Measurements from ENCODE around the gene NTM. TPM values are rescaled to one million over a fixed set of nuclear protein-coding genes. Genes with fewer than 3 reads are reported as not detected.

NTM gene
- total and polyA plus RNA-seq, 2 of the 8 experiments (the other 6 are each of a cell fraction or from before 2014, with no cell fraction given), result 13.4 to 20.0 TPM

GRCh38 chr11:131924001-131924400 is 553.6 kb downstream of the NTM start:
- Histone ChIP-seq H2BK5ac (ENCODE audit: low read depth, low read length) (no peak overlapping the region), H4K20me1 (replicated peaks in 1 of 2; ENCODE audit: control insufficient read depth in 1 of 2, insufficient read depth in 2 of 2, low read length in 2 of 2) (no peaks in the 10 kb centered on the region), H2BK20ac (ENCODE audit: low read length) (no peak overlapping the region), H3K4me1 (replicated peaks in 1 of 4; ENCODE audit: control insufficient read depth in 3 of 4, insufficient read depth in 4 of 4, low read length in 3 of 4) (peaks cover 0 to 9% (median 4%) of the 10 kb centered on the region in 4 experiments; a peak in 3 of 7 replicates), H2BK12ac (ENCODE audit: low read depth, low read length) (peak overlapping the region; percentile 60; the same call in 1 of the 2 replicates), H3K27me3 (replicated peaks in 1 of 4; ENCODE audit: control insufficient read depth in 3 of 4, extremely low read depth in 1 of 4, insufficient read depth in 3 of 4, low read length in 3 of 4) (peaks cover 0 to 2% (median 0%) of the 10 kb centered on the region in 4 experiments; a peak in 1 of 7 replicates), H3K4me3 (ENCODE audit: extremely low read depth in 1 of 4, insufficient read depth in 2 of 4, low read depth in 3 of 4, low read length in 4 of 4) (no peak overlapping the region), H3K36me3 (ENCODE audit: control insufficient read depth in 2 of 4, insufficient read depth in 4 of 4, low read length in 3 of 4) (no peaks in the 10 kb centered on the region; a peak in 1 of 8 replicates), H3K27ac (ENCODE audit: low read depth, low read length) (no peak overlapping the region; the same call in 1 of the 2 replicates), H3K56ac (replicated peaks; ENCODE audit: insufficient read length, low read depth, low read length) (no peak overlapping the region), H4K91ac (replicated peaks; ENCODE audit: insufficient read length, low read length) (no peak overlapping the region), H3K14ac (ENCODE audit: insufficient read length) (no peak overlapping the region), H3K9ac (replicated peaks in 1 of 4; ENCODE audit: extremely low read depth in 1 of 4, low read depth in 3 of 4, low read length in 3 of 4) (no peak overlapping the region), H3K4me2 (ENCODE audit: insufficient read depth in 1 of 2, low read depth in 2 of 2, low read length in 2 of 2) (no peak overlapping the region), H4K5ac (ENCODE audit: insufficient read length, low read depth, low read length) (no peak overlapping the region), H3K18ac (ENCODE audit: extremely low read depth, low read length) (no peak overlapping the region), H2BK120ac (replicated peaks; ENCODE audit: low read depth, low read length) (no peak overlapping the region), H3K79me2 (ENCODE audit: control insufficient read depth in 1 of 2, insufficient read depth in 2 of 2, low read length in 2 of 2) (no peaks in the 10 kb centered on the region), H4K8ac (ENCODE audit: extremely low read depth, insufficient read depth, low read length) (peak overlapping the region; percentile 45; the same call in 1 of the 2 replicates), H3K9me3 (ENCODE audit: insufficient read depth in 2 of 2, low read depth in 1 of 2, low read length in 1 of 2) (no peaks in the 10 kb centered on the region), H3K4ac (replicated peaks; ENCODE audit: insufficient read length, low read depth, low read length) (no peak overlapping the region), H3K23me2 (ENCODE audit: low read depth, low read length) (no peaks in the 10 kb centered on the region), H2BK15ac (ENCODE audit: low read length) (no peak overlapping the region), H3K79me1 (ENCODE audit: low read depth, low read length) (no peaks in the 10 kb centered on the region), H3K23ac (ENCODE audit: insufficient read length) (no peak overlapping the region), H2AK5ac (ENCODE audit: low read depth, low read length) (no peak overlapping the region), H2AFZ (ENCODE audit: low read length) (no peak overlapping the region)
- CTCF ChIA-PET (ENCODE audit: partially characterized antibody), result interaction anchor here (0.9 to 2.4 kb wide), 8 partner anchors 9 to 230 kb away, joined by 3 to 12 read pairs (median 6); no protein-coding TSS in a partner anchor
- TF ChIP-seq SRF (IDR thresholded peaks at IDR 0.05; ENCODE audit: low read depth, low read length) (no peak), TEAD4 (IDR thresholded peaks at IDR 0.05; ENCODE audit: low read depth, low read length) (no peak), TBP (IDR thresholded peaks at IDR 0.05; ENCODE audit: low read depth, low read length) (no peak), TAF7 (optimal IDR thresholded peaks at IDR 0.05; ENCODE audit: borderline replicate concordance, low read depth, low read length) (no peak), SIN3A (conservative IDR thresholded peaks at IDR 0.05 in 1 of 2, IDR thresholded peaks at IDR 0.05 in 1 of 2; ENCODE audit: low read depth in 1 of 2, low read length in 2 of 2) (no peak), USF2 (IDR thresholded peaks at IDR 0.05; ENCODE audit: low read length) (no peak), RFX5 (IDR thresholded peaks at IDR 0.05; ENCODE audit: borderline replicate concordance, low read depth, low read length) (no peak), KDM1A (IDR thresholded peaks at IDR 0.05; ENCODE audit: borderline replicate concordance, low read length) (no peak), E2F6 (IDR thresholded peaks at IDR 0.05) (no peak), YY1 (IDR thresholded peaks at IDR 0.05; ENCODE audit: low read depth, low read length) (no peak), POLR2A (IDR thresholded peaks at IDR 0.05; ENCODE audit: control extremely low read depth in 1 of 2, low read depth in 2 of 2, low read length in 2 of 2) (no peak), MAFK (IDR thresholded peaks at IDR 0.05; ENCODE audit: low read depth, low read length) (no peak)
- POLR2A ChIA-PET (ENCODE audit: partially characterized antibody), result no interaction called here
- FAIRE-seq (no peak), DNase-seq (ENCODE audit: low read depth in 1 of 2, low spot score in 2 of 2) (no peak)
- 85% methylated on average over 8 of the region's 8 CpGs; no CpG with 5 or more reads in 1 of the 2 experiments for WGBS, 2 experiments (ENCODE audit: extremely low coverage in 1 of 2, insufficient coverage in 1 of 2, insufficient read length in 1 of 2, insufficient replicate concordance in 2 of 2, low coverage in 1 of 2, low lambda C conversion rate in 2 of 2, missing lambda C conversion rate in 1 of 2)
